ENCODE results near the gene NFKBIE. TPM values are rescaled to one million over a fixed set of nuclear protein-coding genes. Genes with fewer than 3 reads are reported as not detected.

The NFKBIE gene
- total and polyA plus RNA-seq, 2 donors (not counting 1 experiment from before 2014, with no cell fraction given): 46.5 to 90.0 TPM

GRCh38 chr6:44302856-44303255, 37.5 kb upstream of the NFKBIE start:
- peaks cover 0 to 62% of the 10 kb centered on the region in 2 experiments for H3K36me3 ChIP-seq (replicated peaks in 1 of 2; ENCODE audit: control extremely low read depth in 1 of 2, control insufficient read depth in 1 of 2, extremely low read depth in 1 of 2, insufficient read depth in 2 of 2, low read length in 1 of 2)
- WGBS (ENCODE audit: insufficient coverage): 96% methylated on average over 10 of the region's 12 CpGs
- no peak for TF ChIP-seq CTCF (IDR thresholded peaks at IDR 0.05)
- no peak for TF ChIP-seq EZH2 (IDR thresholded peaks at IDR 0.05; ENCODE audit: borderline replicate concordance, insufficient read depth, low read depth, low read length, poor library complexity, severe bottlenecking)
- CTCF ChIA-PET: interaction anchor here (0.9 to 9.6 kb wide), 3 partner anchors 8 to 130 kb away, joined by 4 to 107 read pairs (median 6); partner anchors contain the start of gene TMEM151B
- H2AFZ ChIP-seq (ENCODE audit: insufficient read depth, low read depth, low read length, poor library complexity, severe bottlenecking): no peak overlapping the region
- intact Hi-C loops (cut with micrococcal nuclease): no loop called here
- H3K27me3 ChIP-seq (replicated peaks in 1 of 4; ENCODE audit: control extremely low read depth in 1 of 4, control insufficient read depth in 3 of 4, insufficient read depth in 4 of 4, low read length in 3 of 4): peaks cover 0 to 6% (median 0%) of the 10 kb centered on the region in 4 experiments
- DNase-seq (no peak), ATAC-seq (ENCODE audit: low read depth) (no peak)
- H3K27me3 Mint-ChIP-seq: no peaks in the 10 kb centered on the region
- POLR2A ChIA-PET: no interaction called here
- H3K4me3 Mint-ChIP-seq: no peak overlapping the region
- H4K20me1 ChIP-seq (ENCODE audit: control insufficient read depth, insufficient read depth, low read length, poor library complexity, severe bottlenecking): no peaks in the 10 kb centered on the region
- H3K9me3 ChIP-seq (ENCODE audit: control extremely low read depth in 1 of 3, control insufficient read depth in 2 of 3, insufficient read depth in 1 of 3, low read length in 2 of 3): no peaks in the 10 kb centered on the region
- H3K4me1 ChIP-seq (ENCODE audit: control insufficient read depth in 2 of 2, insufficient read depth in 2 of 2, low read length in 2 of 2): peaks cover 3% of the 10 kb centered on the region in 2 donors
- no peak overlapping the region for H3K4me2 ChIP-seq (replicated peaks; ENCODE audit: low read depth, low read length, poor library complexity, severe bottlenecking)
- H3K27ac ChIP-seq (ENCODE audit: low read length in 2 of 2): no peak overlapping the region
- no peaks in the 10 kb centered on the region for H3K9me3 Mint-ChIP-seq (ENCODE audit: insufficient read depth)
- peaks cover under 1% of the 10 kb centered on the region for H3K4me1 Mint-ChIP-seq
- no peak overlapping the region for H3K27ac Mint-ChIP-seq
- no peak overlapping the region for H3K9ac ChIP-seq (ENCODE audit: low read length)
- H3K4me3 ChIP-seq (ENCODE audit: control extremely low read depth in 1 of 5, extremely low read depth in 1 of 5, insufficient read depth in 1 of 5, low read depth in 2 of 5, low read length in 4 of 5): no peak overlapping the region
- no peaks in the 10 kb centered on the region for H3K79me2 ChIP-seq (ENCODE audit: control insufficient read depth, insufficient read depth, low read length)

- Mint-ChIP-seq H3K27me3 (peaks cover 2% of the 10 kb centered on the region), H3K27ac (no peak overlapping the region), H3K4me3 (no peak overlapping the region), H3K9me3 (ENCODE audit: insufficient read depth) (no peaks in the 10 kb centered on the region), H3K4me1 (peaks cover 3% of the 10 kb centered on the region)
- Histone ChIP-seq H2AFZ (ENCODE audit: insufficient read depth, low read depth, low read length, poor library complexity, severe bottlenecking) (no peak overlapping the region), H3K27me3 (replicated peaks in 1 of 4; ENCODE audit: control extremely low read depth in 1 of 4, control insufficient read depth in 3 of 4, insufficient read depth in 4 of 4, low read length in 3 of 4) (peaks cover 0 to 13% (median 4%) of the 10 kb centered on the region in 4 experiments), H3K4me3 (ENCODE audit: control extremely low read depth in 1 of 5, extremely low read depth in 1 of 5, insufficient read depth in 1 of 5, low read depth in 2 of 5, low read length in 4 of 5) (no peak overlapping the region), H4K20me1 (ENCODE audit: control insufficient read depth, insufficient read depth, low read length, poor library complexity, severe bottlenecking) (peaks cover 6% of the 10 kb centered on the region), H3K9me3 (ENCODE audit: control extremely low read depth in 1 of 3, control insufficient read depth in 2 of 3, insufficient read depth in 1 of 3, low read length in 2 of 3) (peaks cover 0 to 2% (median 0%) of the 10 kb centered on the region in 3 donors), H3K36me3 (replicated peaks in 1 of 2; ENCODE audit: control extremely low read depth in 1 of 2, control insufficient read depth in 1 of 2, extremely low read depth in 1 of 2, insufficient read depth in 2 of 2, low read length in 1 of 2) (peaks cover 0 to 55% of the 10 kb centered on the region in 2 experiments), H3K4me2 (replicated peaks; ENCODE audit: low read depth, low read length, poor library complexity, severe bottlenecking) (no peak overlapping the region), H3K79me2 (ENCODE audit: control insufficient read depth, insufficient read depth, low read length) (no peaks in the 10 kb centered on the region), H3K4me1 (ENCODE audit: control insufficient read depth in 2 of 2, insufficient read depth in 2 of 2, low read length in 2 of 2) (peaks cover 10 to 11% of the 10 kb centered on the region in 2 donors), H3K9ac (ENCODE audit: low read length) (no peak overlapping the region), H3K27ac (ENCODE audit: low read length in 2 of 2) (no peak overlapping the region)
- ChIA-PET CTCF (interaction anchor here (1.0 to 9.6 kb wide), 2 partner anchors 11 to 34 kb away, joined by 3 to 107 read pairs; partner anchors contain the start of genes AARS2 and TMEM151B), POLR2A (no interaction called here)
- WGBS (ENCODE audit: insufficient coverage): 96% methylated on average over 14 of the region's 14 CpGs
- ATAC-seq (ENCODE audit: low read depth): no peak
- TF ChIP-seq EZH2 (IDR thresholded peaks at IDR 0.05; ENCODE audit: borderline replicate concordance, insufficient read depth, low read depth, low read length, poor library complexity, severe bottlenecking): no peak
- no peak for TF ChIP-seq CTCF (IDR thresholded peaks at IDR 0.05)
- intact Hi-C loops (cut with micrococcal nuclease): no loop called here
- no peak for DNase-seq
Observed at GRCh38 chr6:44301782-44302564, 36.6 kb upstream of the NFKBIE start.
